ENCODE measurements around the gene IGSF23.

DNA sequence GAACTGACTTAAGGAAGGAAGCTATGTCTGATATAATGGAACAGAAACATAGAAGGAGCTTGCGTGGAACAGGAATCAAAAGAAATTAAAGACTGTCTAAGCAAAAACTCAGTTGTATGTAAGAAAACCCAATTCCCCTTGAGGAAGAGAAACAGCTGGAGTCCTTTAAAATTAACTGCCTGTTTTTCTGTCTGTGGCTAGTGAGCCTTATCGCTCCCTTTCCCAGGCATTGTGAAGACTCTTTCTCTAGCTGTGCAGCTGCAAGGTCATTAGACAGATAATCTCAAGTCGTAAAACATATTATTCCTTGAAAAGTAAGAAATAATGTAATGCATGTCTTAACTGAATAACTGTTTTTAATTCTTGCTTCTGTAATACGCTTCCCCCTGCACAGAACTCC, 39.7 kb upstream of the IGSF23 start:
- TF ChIP-seq POLR2A (IDR thresholded peaks at IDR 0.05; ENCODE audit: low read depth, low read length) (no peak), TAF1 (IDR thresholded peaks at IDR 0.05; ENCODE audit: low read depth, low read length) (no peak), POLR2AphosphoS5 (IDR thresholded peaks at IDR 0.05; ENCODE audit: low read depth, low read length) (no peak), SPI1 (IDR thresholded peaks at IDR 0.05; ENCODE audit: low read depth, low read length) (no peak)

Data from GM12891 (cell line).